HG03571 (cell line): ENCODE measurements around the gene PHLDB3.
"Not testable (repeated sequence)": the region's sequence is repeated elsewhere in the genome, so short reads cannot be mapped to it uniquely, and the experiment has no call there.

Experiments used
- ATAC-seq: cut with Tn5 transposase; IDR thresholded peaks from one replicate; pipeline ENCODE4 v1.9.1; 2021; ENCODE audit not compliant: unreplicated experiment

Gene PHLDB3

DNA sequence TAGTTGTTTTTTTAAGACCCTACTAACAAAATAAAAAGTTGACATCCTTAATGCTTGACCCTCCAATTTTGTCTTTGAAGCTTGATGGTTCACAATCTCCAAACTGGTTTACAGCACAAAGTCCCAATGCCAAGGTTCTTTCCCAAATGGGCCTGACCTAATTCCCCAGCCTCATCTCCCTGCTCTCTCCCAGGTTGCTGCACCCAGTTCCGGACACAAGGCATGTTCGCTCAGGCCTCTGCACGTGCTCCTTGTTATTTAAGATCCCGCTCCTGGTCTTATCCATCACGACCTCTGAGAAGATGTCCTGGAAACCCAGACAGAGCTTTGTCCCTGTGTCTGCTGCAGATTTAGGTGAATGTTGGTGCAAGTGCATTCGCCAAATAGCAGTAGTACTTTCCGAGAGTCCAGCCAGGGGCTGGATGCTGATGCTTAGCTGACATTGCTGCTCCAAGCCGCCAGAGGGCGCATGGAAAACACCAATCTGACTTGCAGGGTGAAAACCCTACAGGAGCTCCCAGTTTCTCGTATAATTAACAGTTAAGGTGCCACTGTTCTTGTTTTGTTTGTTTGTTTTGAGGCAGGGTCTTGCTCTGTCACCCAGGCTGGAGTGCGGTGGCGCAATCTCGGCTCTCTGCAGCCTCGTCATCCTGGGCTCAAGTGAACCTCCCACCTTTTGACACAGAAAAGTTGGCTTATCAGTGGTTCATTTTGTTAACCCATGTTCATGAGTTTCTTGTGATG is 57.6 kb downstream of the PHLDB3 start:
- no peak for ATAC-seq

DNA sequence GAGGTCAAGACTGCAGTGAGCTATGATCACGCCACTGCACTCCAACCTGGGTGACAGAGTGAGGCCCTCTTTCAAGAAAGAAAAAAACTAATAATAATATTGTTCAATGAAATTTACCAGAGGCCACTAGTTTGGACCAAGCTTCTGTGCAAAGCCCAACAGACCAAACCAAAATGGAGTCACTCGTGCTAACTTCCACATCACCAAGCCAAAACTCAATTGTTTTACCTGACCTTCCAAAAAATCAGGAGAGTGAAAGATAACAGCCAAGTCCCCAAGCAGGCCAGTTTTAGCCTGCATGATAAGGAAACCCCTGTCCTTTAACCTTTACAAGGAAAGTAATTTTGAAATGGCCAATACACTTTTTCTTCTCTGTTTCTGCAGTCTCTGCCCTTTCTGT is 59.1 kb downstream of the PHLDB3 start:
- ATAC-seq = no peak

GRCh38 chr19:43444531-43445287 is 59.8 kb downstream of the PHLDB3 start:
- no peak for ATAC-seq

GRCh38 chr19:43444091-43444490 is 60.5 kb downstream of the PHLDB3 start:
- ATAC-seq = not testable (repeated sequence)

- ATAC-seq = no peak
Measured at GRCh38 chr19:43441716-43442115, 62.8 kb downstream of the PHLDB3 start.

DNA sequence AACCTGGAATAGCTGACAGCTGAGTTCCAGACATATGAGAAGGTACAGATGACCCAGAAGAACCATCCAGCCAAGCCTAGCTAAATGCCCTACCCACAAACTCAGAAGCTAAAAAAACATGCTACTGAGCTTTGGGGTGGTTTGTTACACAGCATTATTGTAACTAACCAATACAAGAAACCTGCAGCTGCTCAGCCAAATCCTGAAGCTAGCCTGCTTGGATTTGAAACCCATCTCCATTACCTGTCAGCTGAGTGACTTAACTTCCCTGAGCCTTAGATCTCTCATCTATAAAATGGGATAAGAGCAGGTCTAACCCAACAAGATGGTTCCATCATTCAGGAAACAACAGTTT is 64.9 kb downstream of the PHLDB3 start:
- ATAC-seq = no peak

DNA sequence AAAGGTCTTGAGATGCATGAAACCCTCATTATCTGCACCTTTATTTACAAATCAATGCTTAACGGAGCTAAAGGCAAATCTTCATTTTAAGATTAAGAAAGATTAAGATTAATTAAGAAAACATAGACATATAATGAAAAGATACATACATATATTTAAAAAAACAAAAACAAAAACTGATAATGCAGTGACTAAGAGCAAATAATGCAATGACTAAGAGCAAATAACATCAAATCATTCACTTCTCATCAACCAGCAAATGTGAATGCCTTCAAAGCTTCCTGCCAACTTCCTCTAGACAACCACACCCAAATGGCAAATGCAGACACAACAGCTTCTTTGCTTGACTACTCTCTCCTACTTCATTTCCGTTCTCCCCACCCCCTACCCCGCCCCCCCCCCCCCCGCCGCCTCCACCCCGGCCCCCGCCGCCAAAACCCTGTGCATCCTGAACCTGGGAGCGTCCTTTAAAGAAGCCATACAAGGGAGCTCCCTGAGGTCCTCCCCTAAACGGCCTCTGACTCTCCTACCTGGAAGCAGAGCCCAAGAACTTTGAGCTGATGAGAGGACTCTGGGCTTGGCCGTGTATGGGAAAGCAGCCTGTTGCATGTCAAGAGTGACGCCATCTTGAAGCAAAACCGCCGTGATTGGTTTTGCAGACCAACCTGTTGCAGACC is 65.4 kb downstream of the PHLDB3 start:
- no peak for ATAC-seq

DNA sequence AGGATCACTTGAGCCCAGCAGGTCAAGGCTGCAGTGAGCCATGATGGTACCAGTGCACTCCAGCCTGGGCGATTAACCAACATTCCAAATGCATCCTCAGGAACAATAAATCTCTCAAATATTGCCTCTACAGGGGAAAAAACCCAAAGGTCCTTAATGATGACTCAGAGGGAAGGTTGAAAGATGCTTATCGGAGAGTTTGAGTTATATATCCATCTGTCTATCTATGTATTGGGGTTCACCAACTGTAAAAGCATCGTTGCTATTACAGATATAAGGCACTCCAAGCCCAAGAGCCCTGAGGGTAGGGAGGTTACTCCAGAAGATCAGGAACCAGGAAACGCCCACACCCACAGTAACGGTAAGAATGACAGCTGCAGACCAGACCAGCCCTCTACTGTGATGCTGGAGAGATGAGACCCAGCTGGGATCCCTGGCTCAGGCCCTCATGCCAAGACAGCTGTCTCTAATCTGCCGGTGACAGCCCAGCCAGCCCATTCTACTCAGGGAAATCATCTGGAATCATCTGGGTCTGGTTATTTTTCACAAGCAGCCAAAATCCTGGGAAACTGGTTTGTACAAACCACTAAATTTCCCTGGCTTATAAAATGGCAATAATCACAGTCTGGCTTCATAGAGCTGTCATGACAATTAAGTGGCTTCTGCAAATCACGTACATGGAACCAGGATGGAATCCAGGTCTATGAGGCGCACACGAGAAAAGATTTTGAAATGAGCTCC is 66.1 kb downstream of the PHLDB3 start:
- no peak for ATAC-seq

DNA sequence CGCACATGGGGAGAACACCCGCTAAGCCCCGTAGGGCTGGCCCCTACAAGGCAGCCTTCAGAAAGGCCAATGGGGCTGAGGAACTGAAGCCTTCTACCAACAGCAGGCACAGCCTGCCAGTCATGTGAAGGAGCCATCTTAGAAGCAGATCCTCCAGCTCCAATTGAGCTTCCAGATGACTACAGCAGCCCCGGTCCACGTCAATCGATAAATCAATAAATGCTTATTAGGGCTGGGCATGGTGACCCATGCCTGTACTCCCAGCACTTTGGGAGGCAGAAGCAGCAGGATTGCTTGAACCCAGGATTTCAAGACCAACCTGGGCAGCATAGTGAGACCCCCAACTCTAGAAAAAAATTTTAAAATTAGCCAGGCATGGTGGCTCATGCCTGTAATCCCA is 66.8 kb downstream of the PHLDB3 start:
- ATAC-seq = no peak

- not testable (repeated sequence) for ATAC-seq
Measured at GRCh38 chr19:43437284-43437683, 67.3 kb downstream of the PHLDB3 start.

- ATAC-seq = no peak
Measured at GRCh38 chr19:43435775-43436174, 68.8 kb downstream of the PHLDB3 start.

GRCh38 chr19:43433689-43434088 is 70.9 kb downstream of the PHLDB3 start:
- no peak for ATAC-seq

DNA sequence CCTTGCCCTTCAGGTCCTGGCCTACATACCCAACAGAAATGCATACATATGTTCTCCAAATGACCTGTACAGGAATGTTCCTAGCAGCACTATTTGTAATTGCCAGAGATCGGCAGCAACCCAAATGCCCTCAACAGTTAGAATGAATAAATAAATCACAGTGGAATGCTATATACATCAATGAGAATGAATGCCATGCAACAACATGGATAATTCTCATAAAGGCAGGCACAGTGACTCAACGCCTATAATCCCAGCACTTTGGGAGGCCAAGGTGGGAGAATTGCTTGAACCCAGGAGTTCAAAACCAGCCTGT is 71.2 kb downstream of the PHLDB3 start:
- ATAC-seq = no peak

DNA sequence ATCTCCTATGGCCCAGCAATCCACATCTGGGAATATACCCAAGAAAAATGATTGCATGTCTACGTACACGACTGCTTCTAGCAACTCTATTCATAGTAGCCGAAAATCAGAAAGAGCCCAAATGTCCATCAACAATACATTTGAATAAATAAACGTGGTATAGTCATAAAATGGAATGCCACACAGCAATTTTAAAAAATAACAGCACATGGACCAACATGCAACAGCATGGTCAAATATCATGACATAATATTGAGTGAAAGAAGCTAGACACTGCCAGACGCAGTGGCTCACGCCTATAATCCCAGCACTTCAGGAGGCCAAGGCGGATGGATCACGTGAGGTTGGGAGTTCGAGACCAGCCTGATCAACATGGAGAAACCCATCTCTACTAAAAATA is 73.6 kb downstream of the PHLDB3 start:
- no peak for ATAC-seq

DNA sequence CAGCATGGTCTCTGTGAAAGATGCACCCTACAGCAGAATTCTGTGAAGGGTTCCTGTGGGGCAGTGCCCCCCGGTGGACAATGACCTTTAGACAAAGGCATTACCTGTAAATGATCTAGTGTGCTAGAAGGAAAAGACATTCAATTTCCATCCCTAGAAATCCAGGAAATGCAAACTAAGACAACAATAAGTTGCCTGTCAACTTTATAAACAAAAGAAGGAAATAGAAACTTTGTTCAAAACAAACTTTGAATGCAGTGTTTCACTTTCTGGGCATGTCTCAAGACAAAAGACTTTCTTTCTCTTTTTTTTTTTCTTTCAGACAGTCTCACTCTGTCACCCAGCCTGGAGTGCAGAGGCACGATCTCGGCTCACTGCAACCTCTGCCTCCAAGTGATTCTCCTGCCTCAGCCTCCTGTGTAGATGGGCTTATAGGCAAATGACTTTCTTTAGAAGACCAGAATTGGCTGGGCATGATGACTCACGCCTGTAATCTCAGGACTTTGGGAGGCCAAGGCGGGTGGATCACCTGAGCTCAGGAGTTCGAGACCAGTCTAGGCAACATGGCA is 74.3 kb downstream of the PHLDB3 start:
- no peak for ATAC-seq

- no peak for ATAC-seq
Measured at GRCh38 chr19:43429395-43429794, 75.2 kb downstream of the PHLDB3 start.

DNA sequence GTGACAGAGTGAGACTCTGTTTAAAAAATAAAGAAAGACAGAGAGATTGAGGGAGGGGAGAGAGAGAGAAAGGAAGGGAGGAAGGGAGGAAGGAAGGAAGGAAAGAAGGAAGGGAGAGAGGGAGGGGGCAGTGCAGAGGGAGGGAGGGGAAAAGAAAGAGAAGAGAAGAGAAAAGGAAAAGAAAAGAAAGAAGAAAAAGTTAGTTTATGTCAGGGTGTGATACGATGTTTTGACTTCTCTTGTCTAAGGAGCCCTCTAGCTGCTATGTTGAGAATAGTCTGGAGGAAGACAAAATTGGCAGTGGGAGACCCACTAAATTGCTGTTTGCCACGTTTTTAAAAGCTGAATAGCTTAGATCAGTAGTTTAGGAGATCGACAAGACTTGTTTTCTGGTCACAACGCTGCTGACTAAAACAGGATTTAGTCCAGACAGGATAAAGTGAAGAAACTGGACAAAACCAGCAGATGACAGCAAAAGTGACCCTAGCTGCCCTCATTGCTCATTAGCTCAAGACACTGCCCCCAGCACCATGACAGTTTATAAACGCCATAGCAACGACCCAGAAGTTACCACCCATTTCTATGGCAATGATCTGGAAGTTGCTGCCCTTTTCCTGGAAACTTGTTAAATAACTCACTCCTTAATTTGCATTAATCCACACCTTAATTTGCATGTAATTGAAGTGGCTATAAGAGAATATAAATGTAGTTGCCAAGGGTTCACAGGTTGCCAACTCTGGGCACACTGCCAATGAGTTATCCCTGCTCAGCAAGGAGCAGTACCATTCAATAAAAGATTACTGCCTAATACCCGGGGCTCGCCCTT is 78.8 kb downstream of the PHLDB3 start:
- ATAC-seq = no peak
